Measurements from ENCODE around the gene ACOD1. TPM values are rescaled to one million over a fixed set of nuclear protein-coding genes. Genes with fewer than 3 reads are reported as not detected.

ACOD1 gene
- total RNA-seq, 1 experiment from 2014 or later, result not detected

GRCh38 chr13:77000475-77000874 is 52.2 kb downstream of the ACOD1 start:
- TF ChIP-seq EZH2 (IDR thresholded peaks at IDR 0.05; ENCODE audit: low read length, unreplicated experiment), result no peak
- TF ChIP-seq CTCF (conservative IDR thresholded peaks at IDR 0.05; ENCODE audit: low read depth, low read length), result no peak
- TF ChIP-seq EZH2phosphoT487 (IDR thresholded peaks at IDR 0.05; ENCODE audit: borderline replicate concordance, low read length), result no peak
- Histone ChIP-seq H3K27ac (ENCODE audit: low read length) (peak overlapping the region; percentile 29), H3K4me3 (ENCODE audit: low read length) (no peak overlapping the region), H3F3A (ENCODE audit: low read length, unreplicated experiment) (no peaks in the 10 kb centered on the region), H2AFZ (ENCODE audit: low read length) (no peak overlapping the region), H3K9ac (ENCODE audit: low read length) (no peak overlapping the region), H3K4me1 (ENCODE audit: insufficient read depth, low read length) (peaks cover 15% of the 10 kb centered on the region), H3K9me3 (ENCODE audit: low read length) (no peaks in the 10 kb centered on the region), H4K20me1 (ENCODE audit: low read length) (no peaks in the 10 kb centered on the region), H3K36me3 (ENCODE audit: low read depth, low read length) (peaks cover 12% of the 10 kb centered on the region; the same call in 1 of the 2 replicates), H3K79me2 (ENCODE audit: low read length) (no peaks in the 10 kb centered on the region), H3K9me2 (replicated peaks; ENCODE audit: low read length) (no peaks in the 10 kb centered on the region), H3K27me3 (ENCODE audit: low read length) (no peaks in the 10 kb centered on the region), H3K4me2 (ENCODE audit: low read length) (peak overlapping the region; percentile 19; the same call in 1 of the 2 replicates)
- ATAC-seq, result peak; percentile 77
- no TSS peak for BruUV-seq (replicated peaks)
- ChIA-PET CTCF (no interaction called here), POLR2A (ENCODE audit: unreplicated experiment) (no interaction called here)
- peak; percentile 48 for DNase-seq
- intact Hi-C loops (cut with micrococcal nuclease), result loop anchor here (1.0 to 10.0 kb wide), 3 partner anchors 98 to 176 kb away; partner anchors contain the start of gene KCTD12

GRCh38 chr13:77001540-77001939 is 53.2 kb downstream of the ACOD1 start:
- H3K4me3 ChIP-seq (ENCODE audit: low read length), result no peak overlapping the region
- H3K9ac ChIP-seq (ENCODE audit: low read length), result no peak overlapping the region
- H3K27ac ChIP-seq (ENCODE audit: low read length), result no peak overlapping the region
- intact Hi-C loops (cut with micrococcal nuclease), result loop anchor here (5.0 to 10.0 kb wide), 2 partner anchors 99 to 177 kb away; no protein-coding TSS in a partner anchor
- CTCF ChIA-PET, result no interaction called here
- H3K9me3 ChIP-seq (ENCODE audit: low read length), result no peaks in the 10 kb centered on the region
- no TSS peak for BruUV-seq (replicated peaks)
- no peaks in the 10 kb centered on the region for H3F3A ChIP-seq (ENCODE audit: low read length, unreplicated experiment)
- TF ChIP-seq CTCF (conservative IDR thresholded peaks at IDR 0.05; ENCODE audit: low read depth, low read length) (no peak), EZH2 (IDR thresholded peaks at IDR 0.05; ENCODE audit: low read length, unreplicated experiment) (no peak), EZH2phosphoT487 (IDR thresholded peaks at IDR 0.05; ENCODE audit: borderline replicate concordance, low read length) (no peak)
- ATAC-seq (no peak), DNase-seq (no peak)
- H3K4me1 ChIP-seq (ENCODE audit: insufficient read depth, low read length), result peaks cover 15% of the 10 kb centered on the region
- no peaks in the 10 kb centered on the region for H3K9me2 ChIP-seq (replicated peaks; ENCODE audit: low read length)
- no peak overlapping the region for H3K4me2 ChIP-seq (ENCODE audit: low read length)
- no peaks in the 10 kb centered on the region for H3K27me3 ChIP-seq (ENCODE audit: low read length)
- POLR2A ChIA-PET (ENCODE audit: unreplicated experiment), result no interaction called here
- H3K79me2 ChIP-seq (ENCODE audit: low read length), result no peaks in the 10 kb centered on the region
- peaks cover 12% of the 10 kb centered on the region; the same call in 1 of the 2 replicates for H3K36me3 ChIP-seq (ENCODE audit: low read depth, low read length)
- no peaks in the 10 kb centered on the region for H4K20me1 ChIP-seq (ENCODE audit: low read length)
- no peak overlapping the region for H2AFZ ChIP-seq (ENCODE audit: low read length)

DNA sequence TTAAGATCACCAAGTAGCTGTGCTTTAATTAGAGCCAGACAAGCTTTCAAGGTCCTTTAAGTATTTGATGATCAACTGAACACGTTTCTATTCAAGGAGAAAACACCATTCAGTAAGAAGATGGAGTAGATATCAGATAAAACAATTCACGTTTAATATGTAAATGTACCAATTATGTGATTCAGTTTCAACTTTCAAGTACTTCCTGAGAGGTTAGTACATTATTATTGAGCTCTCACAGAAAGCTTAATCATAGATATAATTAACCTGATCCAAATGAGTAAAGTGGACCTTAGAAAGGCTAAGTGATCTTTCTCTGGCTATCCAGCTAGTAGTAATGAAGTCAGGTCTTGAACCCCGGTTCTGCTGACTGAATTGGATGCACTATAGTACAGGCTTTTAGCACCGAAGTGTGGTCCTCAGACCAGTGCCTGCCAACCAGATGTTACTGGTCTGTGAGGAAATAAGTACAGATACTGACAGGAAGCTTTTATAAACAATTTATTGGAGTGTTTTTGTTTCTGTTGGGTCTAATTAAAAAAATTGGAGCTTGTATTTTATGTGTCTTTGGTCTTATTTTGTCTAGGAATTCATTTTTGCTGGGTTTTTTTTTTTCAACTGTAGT is 53.8 kb downstream of the ACOD1 start:
- Histone ChIP-seq H2AFZ (ENCODE audit: low read length) (no peak overlapping the region), H4K20me1 (ENCODE audit: low read length) (no peaks in the 10 kb centered on the region), H3K9me3 (ENCODE audit: low read length) (no peaks in the 10 kb centered on the region), H3F3A (ENCODE audit: low read length, unreplicated experiment) (no peaks in the 10 kb centered on the region), H3K9ac (ENCODE audit: low read length) (no peak overlapping the region), H3K4me2 (ENCODE audit: low read length) (no peak overlapping the region), H3K36me3 (ENCODE audit: low read depth, low read length) (peaks cover 12% of the 10 kb centered on the region; the same call in 1 of the 2 replicates), H3K79me2 (ENCODE audit: low read length) (no peaks in the 10 kb centered on the region), H3K4me1 (ENCODE audit: insufficient read depth, low read length) (peaks cover 15% of the 10 kb centered on the region), H3K27me3 (ENCODE audit: low read length) (no peaks in the 10 kb centered on the region), H3K9me2 (replicated peaks; ENCODE audit: low read length) (no peaks in the 10 kb centered on the region), H3K27ac (ENCODE audit: low read length) (no peak overlapping the region), H3K4me3 (ENCODE audit: low read length) (no peak overlapping the region)
- no peak for TF ChIP-seq EZH2 (IDR thresholded peaks at IDR 0.05; ENCODE audit: low read length, unreplicated experiment)
- no peak for TF ChIP-seq EZH2phosphoT487 (IDR thresholded peaks at IDR 0.05; ENCODE audit: borderline replicate concordance, low read length)
- TF ChIP-seq CTCF (conservative IDR thresholded peaks at IDR 0.05; ENCODE audit: low read depth, low read length), result no peak
- no peak for DNase-seq
- ChIA-PET POLR2A (ENCODE audit: unreplicated experiment) (no interaction called here), CTCF (interaction anchor here (0.6 to 0.7 kb wide), 2 partner anchors 24 to 334 kb away, joined by 3 to 4 read pairs; no protein-coding TSS in a partner anchor)
- BruUV-seq (replicated peaks), result no TSS peak
- intact Hi-C loops (cut with micrococcal nuclease), result loop anchor here (5.0 to 10.0 kb wide), 2 partner anchors 100 to 177 kb away; no protein-coding TSS in a partner anchor
- ATAC-seq, result no peak
